GM12891 (cell line): ENCODE results near the gene COG7.

ENCODE experiments used
- POLR2A ChIP-seq: IDR thresholded peaks from 2 replicates; pipeline ENCODE4 v1.6.1; 2011; ENCODE audit warnings: low read depth, low read length, control low read depth
- POLR2AphosphoS5 ChIP-seq: IDR thresholded peaks from 2 replicates; pipeline ENCODE4 v1.6.1; 2011; ENCODE audit warnings: low read depth, low read length, control low read depth
- SPI1 ChIP-seq: IDR thresholded peaks from 2 replicates; pipeline ENCODE4 v1.6.1; 2011; ENCODE audit warnings: low read depth, low read length, control low read depth

- TF ChIP-seq POLR2A = no peak
- no peak for TF ChIP-seq SPI1
- TF ChIP-seq POLR2AphosphoS5 = no peak
Observed at GRCh38 chr16:23368469-23368868, 84.5 kb downstream of the COG7 start.
